ENCODE data around the gene DYNLT2B.
"Not testable (repeated sequence)": the region's sequence is repeated elsewhere in the genome, so short reads cannot be mapped to it uniquely, and the experiment has no call there.

GRCh38 chr3:196343917-196344316 lies 25.9 kb upstream of the DYNLT2B start:
- TF ChIP-seq, protein P1, sequence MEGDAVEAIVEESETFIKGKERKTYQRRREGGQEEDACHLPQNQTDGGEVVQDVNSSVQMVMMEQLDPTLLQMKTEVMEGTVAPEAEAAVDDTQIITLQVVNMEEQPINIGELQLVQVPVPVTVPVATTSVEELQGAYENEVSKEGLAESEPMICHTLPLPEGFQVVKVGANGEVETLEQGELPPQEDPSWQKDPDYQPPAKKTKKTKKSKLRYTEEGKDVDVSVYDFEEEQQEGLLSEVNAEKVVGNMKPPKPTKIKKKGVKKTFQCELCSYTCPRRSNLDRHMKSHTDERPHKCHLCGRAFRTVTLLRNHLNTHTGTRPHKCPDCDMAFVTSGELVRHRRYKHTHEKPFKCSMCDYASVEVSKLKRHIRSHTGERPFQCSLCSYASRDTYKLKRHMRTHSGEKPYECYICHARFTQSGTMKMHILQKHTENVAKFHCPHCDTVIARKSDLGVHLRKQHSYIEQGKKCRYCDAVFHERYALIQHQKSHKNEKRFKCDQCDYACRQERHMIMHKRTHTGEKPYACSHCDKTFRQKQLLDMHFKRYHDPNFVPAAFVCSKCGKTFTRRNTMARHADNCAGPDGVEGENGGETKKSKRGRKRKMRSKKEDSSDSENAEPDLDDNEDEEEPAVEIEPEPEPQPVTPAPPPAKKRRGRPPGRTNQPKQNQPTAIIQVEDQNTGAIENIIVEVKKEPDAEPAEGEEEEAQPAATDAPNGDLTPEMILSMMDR (conservative IDR thresholded peaks at IDR 0.05): not testable (repeated sequence)
- TF ChIP-seq ZFX (IDR thresholded peaks at IDR 0.05): not testable (repeated sequence)

All from C4-2B (cell line).